ENCODE measurements around the gene PKIG.

DNA sequence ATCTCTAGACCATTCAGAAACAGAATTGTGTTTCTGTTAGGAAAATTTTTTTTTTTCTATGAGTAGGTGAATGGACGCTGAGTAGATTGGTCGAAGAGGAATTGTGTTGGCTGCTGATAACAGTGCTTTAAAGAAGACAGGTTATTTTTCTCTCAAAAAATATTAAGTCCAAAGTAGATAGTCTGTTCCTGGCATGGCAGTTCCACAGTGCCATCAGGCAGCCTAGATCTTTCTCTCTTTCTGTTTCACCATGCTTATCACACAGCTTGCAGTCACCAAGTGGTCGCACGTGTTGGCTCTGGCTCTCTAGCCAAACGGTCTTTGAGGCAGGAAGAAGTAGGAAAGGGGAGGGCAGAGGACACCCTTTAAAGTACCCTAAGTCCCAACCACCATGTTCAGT lies 38.1 kb upstream of the PKIG start:
- no peak for TF ChIP-seq TAF1 (IDR thresholded peaks at IDR 0.05; ENCODE audit: borderline replicate concordance, insufficient read depth, low read length)
- no peak for TF ChIP-seq POLR2AphosphoS5 (IDR thresholded peaks at IDR 0.05; ENCODE audit: low read depth, low read length)
- TF ChIP-seq SIN3A (IDR thresholded peaks at IDR 0.05; ENCODE audit: borderline replicate concordance, insufficient read depth, low read length) = no peak
- TF ChIP-seq, protein P1, sequence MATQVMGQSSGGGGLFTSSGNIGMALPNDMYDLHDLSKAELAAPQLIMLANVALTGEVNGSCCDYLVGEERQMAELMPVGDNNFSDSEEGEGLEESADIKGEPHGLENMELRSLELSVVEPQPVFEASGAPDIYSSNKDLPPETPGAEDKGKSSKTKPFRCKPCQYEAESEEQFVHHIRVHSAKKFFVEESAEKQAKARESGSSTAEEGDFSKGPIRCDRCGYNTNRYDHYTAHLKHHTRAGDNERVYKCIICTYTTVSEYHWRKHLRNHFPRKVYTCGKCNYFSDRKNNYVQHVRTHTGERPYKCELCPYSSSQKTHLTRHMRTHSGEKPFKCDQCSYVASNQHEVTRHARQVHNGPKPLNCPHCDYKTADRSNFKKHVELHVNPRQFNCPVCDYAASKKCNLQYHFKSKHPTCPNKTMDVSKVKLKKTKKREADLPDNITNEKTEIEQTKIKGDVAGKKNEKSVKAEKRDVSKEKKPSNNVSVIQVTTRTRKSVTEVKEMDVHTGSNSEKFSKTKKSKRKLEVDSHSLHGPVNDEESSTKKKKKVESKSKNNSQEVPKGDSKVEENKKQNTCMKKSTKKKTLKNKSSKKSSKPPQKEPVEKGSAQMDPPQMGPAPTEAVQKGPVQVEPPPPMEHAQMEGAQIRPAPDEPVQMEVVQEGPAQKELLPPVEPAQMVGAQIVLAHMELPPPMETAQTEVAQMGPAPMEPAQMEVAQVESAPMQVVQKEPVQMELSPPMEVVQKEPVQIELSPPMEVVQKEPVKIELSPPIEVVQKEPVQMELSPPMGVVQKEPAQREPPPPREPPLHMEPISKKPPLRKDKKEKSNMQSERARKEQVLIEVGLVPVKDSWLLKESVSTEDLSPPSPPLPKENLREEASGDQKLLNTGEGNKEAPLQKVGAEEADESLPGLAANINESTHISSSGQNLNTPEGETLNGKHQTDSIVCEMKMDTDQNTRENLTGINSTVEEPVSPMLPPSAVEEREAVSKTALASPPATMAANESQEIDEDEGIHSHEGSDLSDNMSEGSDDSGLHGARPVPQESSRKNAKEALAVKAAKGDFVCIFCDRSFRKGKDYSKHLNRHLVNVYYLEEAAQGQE (IDR thresholded peaks at IDR 0.05; ENCODE audit: insufficient read depth in 1 of 2, low read depth in 2 of 2, low read length in 2 of 2) = no peak
